ENCODE data around the gene TAGLN.

The TAGLN gene

GRCh38 chr11:117230999-117231841, 32.0 kb downstream of the TAGLN start:
- no peak for DNase-seq (ENCODE audit: low spot score)

- DNase-seq (ENCODE audit: low spot score) = no peak
These were observed 32.6 kb downstream of the TAGLN start, which contains the start of gene PCSK7 for GRCh38 chr11:117231842-117232091. Gene PCSK7, minus strand, starts transcription at chr11:117232073. Its CDS starts 2,229 bp downstream, at chr11:117229844.

GRCh38 chr11:117232092-117232878, 33.1 kb downstream of the TAGLN start, which contains the start of gene RNF214:
Gene RNF214, plus strand, starts transcription at chr11:117232671. Its CDS starts 1,602 bp downstream, at chr11:117234273.
- DNase-seq (ENCODE audit: low spot score) = peak; percentile 73

- peak; percentile 7 for DNase-seq (ENCODE audit: low spot score)
These were observed 33.8 kb downstream of the TAGLN start for GRCh38 chr11:117232911-117233409.

- no peak for DNase-seq (ENCODE audit: low spot score)
These were observed 39.1 kb downstream of the TAGLN start for GRCh38 chr11:117238221-117238620.

GRCh38 chr11:117239295-117239694, 40.1 kb downstream of the TAGLN start:
- peak; percentile 93 for DNase-seq (ENCODE audit: low spot score)

GRCh38 chr11:117248341-117248740, 49.2 kb downstream of the TAGLN start:
- DNase-seq (ENCODE audit: low spot score) = no peak

GRCh38 chr11:117249571-117249970, 50.4 kb downstream of the TAGLN start:
- DNase-seq (ENCODE audit: low spot score) = no peak

- no peak for DNase-seq (ENCODE audit: low spot score)
These were observed 52.3 kb downstream of the TAGLN start for GRCh38 chr11:117251506-117251905.

GRCh38 chr11:117255966-117256365, 56.8 kb downstream of the TAGLN start:
- no peak for DNase-seq (ENCODE audit: low spot score)

- DNase-seq (ENCODE audit: low spot score) = no peak
These were observed 57.4 kb downstream of the TAGLN start for GRCh38 chr11:117256573-117256972.

Data from kidney capillary endothelial cell (primary cell).